Stimulated activated CD4-positive, alpha-beta T cell treated with anti-CD3 and anti-CD28 coated beads, Interleukin-4, amount 100 ng/mL, for 1 hour (primary cell): ENCODE results near the gene C22orf42.
"Not testable (repeated sequence)": the region's sequence is repeated elsewhere in the genome, so short reads cannot be mapped to it uniquely, and the experiment has no call there.

ENCODE experiments used
- DNase-seq: peaks from one replicate; pipeline ENCODE4 v3.0.0-alpha.2; 2020

C22orf42 gene, protein sequence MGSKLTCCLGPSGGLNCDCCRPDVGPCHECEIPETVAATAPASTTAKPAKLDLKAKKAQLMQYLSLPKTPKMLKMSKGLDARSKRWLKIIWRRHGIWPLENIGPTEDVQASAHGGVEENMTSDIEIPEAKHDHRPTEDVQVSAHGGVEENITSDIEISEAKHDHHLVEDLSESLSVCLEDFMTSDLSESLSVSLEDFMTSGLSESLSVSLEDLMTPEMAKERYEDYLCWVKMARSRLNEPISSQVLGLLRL

DNA sequence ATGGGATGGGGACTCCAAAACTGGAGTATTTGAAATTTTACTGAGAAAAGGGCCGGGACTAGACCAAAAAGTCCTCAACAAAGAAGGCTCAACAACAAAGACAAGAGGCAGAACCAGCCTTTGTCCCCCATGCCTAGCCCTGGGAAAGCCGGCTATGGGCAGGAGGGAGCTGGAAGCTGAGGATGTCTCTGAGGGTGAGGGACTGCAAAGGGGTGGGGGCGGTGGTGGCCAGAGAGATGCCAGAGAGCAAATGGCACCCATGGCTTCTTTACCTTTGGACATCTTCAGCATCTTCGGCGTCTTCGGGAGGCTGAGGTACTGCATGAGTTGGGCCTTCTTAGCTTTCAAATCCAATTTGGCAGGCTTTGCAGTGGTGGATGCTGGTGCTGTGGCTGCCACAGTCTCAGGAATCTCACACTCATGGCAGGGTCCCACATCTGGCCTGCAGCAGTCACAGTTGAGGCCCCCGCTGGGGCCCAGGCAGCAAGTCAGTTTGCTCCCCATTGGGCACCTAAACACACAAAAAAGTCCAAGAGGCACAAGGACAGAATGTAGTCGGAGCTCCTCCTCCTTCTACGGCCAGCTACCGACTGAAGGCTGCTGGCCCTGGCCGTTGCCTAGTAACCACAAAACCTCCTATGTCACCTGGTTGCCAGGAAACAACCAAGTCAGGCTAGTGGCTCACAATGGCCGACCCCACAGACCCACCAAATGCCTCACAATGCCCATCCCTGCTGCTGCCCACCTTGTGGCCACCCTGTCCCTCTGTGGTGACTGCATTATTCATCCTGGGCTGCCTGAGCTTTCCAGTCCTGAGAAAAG, at the start of gene C22orf42:
Gene C22orf42 (minus strand): TSS at position 592 of the 822 bp plus-strand sequence. CDS start 88 bp downstream, at position 504.
- DNase-seq, result no peak

DNA sequence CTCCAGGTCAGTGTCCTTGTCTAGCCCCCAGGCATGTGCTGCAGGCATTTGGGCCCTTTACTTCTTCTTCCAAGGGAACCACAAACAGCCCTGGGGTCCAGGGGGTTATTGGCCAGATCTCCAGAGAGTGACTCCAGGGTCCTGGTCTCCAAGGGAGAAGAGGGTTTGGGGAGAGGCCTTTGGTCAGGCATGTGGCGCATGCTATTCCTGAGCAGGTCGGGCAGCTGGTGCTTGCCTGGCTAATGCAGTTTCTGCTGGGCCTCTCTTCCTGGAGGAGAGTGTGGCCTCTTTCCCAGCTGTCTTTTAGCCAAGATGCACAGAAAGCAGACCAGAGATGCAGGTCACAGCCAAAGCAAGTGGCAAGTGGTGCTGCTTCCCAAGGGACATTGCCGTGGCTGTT, 49.6 kb upstream of the C22orf42 start:
- DNase-seq, result no peak

DNA sequence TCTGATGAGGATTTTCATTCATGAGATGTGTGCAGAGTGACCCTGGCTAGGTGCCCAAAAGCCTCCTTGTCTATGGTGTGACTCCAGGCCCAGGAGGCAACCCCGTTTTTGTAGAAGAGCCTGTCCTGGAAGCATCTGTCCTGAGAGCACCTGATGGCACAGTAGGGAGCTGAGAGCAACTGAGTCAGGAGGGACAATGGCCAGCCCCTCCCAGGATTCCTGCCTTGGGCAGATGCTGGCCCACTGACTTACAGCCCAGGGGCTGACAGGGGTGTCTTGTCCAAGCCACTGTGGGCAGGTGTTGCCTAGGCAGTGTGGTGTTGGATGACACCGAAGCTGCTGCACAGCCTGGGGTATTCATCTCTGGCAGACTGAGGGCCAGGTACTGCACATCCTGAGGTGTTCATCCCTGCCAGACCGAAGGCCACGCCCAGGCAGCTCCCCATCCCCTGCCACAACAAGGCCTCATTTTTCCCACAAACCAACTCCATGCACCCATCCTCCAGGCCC, 48.9 kb upstream of the C22orf42 start:
- DNase-seq, result no peak

DNA sequence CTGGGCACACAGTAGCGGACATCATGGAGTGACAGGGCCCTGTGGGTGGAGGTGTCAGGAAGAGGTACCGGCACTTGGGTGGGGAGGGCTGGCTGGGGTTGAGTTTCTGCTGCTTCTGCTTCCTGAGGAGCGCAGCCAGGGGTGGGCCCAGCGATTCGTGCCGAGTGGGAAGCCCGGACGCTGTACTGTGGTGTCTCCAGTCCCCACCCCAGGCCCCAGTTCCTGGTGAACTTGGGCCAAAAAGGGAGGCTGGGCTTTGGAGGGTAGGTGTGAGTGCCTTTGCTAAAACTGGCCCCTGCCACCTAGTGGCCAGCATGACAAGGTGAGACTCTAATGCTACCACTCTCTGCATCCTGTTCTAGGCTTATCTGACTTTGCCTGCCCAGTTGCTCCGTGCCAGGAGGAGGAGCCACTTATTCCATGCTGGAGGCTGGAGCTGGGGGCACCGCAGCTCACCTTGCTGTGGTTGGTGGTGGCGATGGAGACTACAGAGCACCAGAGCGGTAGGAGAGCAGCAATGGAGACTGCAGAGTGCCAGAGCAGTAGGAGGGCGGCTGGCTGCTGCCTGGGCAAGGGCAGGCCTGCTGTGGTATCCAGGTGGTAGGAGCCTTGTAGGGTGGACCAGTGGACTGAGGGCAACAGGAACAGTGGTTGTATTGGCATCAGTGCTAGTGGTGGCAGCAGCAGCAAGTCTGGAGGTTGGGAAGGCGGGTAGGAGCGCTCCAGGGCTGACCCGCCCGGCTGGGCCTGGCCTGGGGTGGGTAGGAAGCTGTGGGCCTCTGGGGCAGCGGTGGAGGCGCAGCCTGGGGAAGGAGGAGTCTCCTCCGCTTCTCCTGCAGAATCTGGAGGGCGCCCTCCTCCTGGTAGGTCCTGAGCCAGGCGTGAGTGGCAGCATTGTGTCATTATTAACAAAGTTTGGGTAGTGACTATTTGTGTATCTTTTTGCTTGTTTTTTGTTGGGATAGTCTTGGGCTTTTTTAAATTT, 48.0 kb upstream of the C22orf42 start:
- peak; percentile 35 for DNase-seq

DNA sequence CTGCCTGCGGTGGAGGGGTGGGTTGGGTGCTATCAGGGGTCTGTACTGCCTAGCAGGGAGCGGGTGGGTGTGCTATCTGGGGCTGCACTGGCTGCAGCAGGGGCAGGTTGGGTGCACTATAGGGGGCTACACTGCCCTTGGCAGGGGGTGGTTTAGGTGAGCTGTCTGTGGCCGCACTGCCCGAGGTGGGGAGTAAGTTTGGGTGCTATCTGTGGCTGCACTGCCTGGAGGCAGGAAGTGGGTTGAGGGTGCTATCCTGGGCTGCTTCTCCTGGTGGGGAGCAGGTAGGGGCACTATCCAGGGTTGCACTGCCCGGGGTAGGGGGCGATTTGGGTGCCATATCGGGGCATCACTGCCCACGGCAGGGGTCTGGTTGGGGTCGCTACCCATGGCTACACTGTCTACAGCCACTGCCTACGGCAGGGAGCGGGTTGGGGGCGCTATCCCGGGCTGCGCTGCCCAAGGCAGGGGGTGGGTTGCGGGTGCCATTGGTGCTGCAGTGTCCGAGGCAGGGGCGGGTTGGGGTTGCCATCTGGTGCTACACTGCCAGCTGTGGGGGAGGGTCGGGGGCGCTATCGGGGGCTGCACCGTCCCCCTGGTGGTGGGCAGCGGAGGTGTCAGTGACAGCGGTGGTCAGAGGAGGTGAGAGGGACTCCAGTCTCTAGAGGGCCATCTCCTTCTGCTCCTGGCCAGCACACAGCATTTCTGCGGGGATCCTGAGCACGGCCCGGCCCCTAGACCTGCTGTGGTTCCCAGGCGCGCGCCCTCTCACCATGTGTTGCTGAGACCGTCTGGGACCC, 47.1 kb upstream of the C22orf42 start:
- DNase-seq, result no peak

DNA sequence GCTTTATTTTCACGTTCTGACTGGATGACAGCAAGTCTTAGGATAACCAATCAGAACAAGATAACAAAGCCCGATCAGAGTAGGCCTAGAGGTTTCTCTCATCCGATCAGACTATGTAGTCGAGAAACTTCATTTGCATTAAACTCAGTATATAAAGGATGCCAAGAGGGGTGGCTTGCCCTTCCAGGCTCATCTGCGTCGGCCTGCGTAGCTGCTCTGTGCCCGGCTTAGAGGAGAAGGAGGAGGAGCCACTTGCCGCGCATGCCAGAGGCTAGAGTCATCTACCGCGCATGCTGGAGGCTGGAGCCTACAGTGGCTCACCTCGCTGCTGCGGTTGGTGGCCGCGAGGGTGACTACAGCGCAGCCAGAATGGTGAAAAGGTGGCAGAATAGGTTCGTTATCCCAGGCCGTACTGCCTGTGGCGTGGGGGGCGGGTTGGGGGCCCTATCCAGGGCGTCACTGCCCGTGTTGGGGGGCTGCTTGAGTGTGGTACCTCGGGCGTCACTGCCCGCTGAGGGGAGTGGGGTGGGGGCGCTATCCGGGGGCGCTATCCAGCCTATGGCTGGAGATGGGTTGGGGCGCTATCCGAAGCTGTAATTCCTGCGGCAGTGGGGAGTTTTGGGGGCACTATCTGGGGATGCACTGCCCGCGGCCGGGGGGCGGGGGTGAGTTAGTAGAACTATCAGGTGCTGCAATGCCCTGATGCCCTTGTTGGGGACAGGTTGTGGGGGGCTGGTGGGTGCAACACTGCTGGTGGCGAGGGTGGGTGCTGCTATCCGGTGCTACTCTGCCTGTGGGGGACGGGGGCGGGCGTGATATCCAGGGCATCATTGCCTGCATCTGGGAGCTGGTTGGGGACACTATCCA, 46.0 kb upstream of the C22orf42 start, which contains the start of gene RFPL2:
Gene RFPL2 (minus strand): TSS at position 218 of the 867 bp plus-strand sequence. CDS start 2,622 bp downstream, outside the sequence.
- DNase-seq, result peak; percentile 49

DNA sequence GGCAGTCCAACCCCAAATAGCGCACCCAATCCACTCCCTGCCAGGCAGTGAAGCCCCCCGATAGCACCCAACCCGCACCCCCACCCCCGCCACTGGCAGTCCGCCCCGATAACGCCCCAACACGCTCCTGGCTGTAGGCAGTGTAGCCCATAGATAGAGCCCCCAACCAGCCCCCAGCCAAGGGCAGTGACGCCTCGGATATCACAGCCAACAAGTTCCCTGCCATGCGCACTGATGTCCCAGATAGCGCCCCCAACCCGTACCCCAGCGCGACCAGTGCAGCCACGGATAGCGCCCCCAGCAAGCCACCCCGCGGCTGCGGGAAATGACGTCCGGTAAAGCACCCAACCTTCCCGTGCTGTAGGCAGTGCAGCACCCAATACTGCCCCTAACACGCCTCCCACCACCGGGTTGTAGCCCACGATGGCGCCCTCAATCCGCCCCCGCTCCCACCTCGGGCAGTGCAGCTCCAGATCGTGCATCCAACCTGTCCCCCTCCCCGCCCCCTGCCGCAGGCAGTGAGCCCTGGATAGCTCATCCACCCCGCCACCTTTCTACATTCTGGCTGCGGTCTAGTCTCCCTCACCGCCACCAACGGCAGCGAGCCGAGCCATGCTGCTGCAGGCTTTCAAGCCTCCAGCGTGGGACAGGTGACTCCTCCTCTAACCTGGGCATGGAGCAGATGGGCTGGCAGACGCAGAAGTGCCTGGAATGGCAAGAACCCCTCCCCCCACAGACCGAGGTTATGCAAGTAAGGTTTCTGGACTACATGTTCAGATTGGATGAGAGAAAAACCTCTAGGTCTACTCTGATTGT, 45.1 kb upstream of the C22orf42 start:
- peak; percentile 26 for DNase-seq

DNA sequence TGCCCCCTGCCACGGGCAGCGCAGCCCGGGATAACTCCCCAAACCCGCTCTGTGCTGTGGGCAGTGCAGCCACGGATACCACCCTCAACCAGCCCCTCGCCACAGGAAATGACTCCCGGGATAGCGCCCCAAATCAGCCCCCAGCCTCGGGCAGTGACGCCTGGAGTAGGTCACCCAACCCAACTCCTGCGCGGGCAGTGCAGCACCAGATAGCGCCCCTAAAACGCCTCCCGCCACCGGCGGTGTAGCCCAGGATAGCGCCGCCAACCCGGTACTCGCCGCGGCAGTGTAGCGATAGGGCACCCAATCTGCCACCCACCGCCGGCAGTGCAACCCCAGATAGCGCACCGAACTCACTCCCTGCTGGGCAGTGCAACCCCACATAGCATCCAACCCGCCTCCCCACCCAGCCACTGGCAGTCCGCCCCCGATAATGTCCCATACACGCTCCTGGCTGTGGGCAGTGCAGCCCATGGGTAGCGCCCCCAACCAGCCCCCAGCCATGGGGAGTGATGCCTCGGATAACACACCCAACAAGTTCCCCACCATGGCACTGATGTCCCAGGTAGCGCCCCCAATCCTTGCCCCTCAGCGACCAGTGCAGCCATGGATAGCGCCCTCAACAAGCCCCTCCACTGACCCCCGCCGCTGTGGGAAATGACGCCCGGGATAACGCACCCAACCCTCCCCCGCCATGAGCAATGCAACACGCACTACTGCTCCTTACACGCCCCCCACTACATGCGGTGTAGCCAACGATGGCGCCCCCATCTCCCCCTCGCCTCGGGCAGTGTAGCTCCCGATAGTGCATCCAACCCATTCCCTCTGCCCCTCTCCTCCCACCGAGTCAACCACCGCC, 44.3 kb upstream of the C22orf42 start:
- no peak for DNase-seq

DNA sequence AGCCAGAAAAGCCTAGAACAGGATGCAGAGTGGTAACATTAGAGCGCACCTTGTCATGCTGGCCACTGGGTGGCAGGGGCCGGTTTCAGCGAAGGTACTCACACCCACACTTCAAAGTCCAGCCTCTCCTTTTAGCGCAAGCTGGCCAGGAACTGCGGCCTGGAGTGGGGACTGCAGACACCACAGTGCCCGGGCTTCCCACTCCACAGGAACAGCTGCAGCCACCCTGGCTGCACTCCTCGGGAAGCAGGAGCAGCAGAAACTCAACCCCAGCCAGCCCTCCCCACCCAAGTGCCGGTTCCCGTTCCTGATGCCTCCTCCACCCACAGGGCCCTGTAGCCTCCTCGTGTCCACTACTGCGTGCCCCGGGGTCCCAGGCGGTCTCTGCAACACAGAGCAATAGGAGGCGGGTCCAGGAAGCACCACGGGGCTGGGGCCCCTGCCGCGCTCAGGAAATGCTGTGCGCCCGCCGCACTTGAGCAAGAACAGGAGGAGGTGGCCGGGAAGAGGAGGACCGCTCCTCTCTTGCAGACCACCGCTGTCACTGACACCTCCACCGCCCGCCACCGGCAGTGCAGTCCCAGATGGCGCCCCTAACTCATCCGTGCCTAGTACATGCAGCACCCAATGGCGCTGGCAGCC, 43.6 kb upstream of the C22orf42 start:
- DNase-seq, result peak; percentile 26

DNA sequence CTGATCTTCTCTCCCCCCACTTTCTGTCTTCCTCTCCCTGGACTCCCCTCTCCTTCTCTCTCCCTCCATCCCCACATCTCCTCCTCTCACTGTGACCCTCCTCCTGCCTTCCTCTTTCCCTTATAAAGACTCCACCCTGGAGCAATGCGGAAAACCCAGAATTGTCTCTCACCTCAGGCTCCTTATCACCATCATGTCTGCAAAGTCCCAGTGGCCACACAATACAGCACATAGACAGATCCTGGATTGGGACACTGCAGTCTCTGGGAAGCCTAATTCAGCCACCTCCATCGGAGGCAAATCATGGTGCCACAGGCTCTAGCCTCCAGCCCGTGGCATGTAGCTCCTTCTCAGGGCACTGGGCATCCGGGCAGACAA, 43.0 kb upstream of the C22orf42 start:
- DNase-seq, result no peak

DNA sequence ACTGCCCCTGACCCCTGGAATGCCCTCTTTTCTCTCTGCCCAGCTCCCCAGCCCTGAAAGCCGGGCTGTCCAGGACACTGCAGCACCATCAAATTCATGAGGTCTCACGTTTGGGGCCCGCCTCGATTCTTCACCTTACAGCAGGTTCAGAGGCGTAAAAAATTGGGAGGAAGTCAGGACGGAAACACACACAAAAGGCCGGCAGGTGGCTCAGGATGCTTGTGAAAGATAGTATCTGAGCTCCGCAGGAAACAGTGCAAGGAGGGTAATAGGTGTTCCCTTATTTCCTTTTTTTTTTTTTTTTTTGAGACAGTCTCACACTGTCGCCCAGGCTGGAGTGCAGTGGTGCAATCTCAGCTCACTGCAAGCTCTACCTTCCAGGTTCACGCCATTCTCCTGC, 41.6 kb upstream of the C22orf42 start:
- DNase-seq, result no peak

DNA sequence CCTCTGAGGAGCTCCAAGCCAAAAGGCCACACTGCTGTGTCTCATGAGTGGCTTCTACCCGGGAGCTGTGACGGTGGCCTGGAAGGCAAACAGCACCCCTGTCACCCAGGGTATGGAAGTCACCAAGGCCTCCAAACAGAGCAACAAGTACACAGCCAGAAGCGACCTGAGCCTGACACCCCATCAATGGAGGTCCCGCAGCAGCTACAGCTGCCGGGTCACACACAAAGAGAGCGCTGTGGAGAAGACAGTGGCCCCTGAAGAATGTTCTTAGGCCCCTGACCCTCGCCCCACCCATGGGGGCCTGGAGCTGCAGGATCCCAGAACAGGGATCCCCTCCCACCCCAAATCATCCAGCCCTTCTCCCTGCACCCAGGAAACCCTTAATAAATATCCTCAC, 40.9 kb upstream of the C22orf42 start:
- no peak for DNase-seq

DNA sequence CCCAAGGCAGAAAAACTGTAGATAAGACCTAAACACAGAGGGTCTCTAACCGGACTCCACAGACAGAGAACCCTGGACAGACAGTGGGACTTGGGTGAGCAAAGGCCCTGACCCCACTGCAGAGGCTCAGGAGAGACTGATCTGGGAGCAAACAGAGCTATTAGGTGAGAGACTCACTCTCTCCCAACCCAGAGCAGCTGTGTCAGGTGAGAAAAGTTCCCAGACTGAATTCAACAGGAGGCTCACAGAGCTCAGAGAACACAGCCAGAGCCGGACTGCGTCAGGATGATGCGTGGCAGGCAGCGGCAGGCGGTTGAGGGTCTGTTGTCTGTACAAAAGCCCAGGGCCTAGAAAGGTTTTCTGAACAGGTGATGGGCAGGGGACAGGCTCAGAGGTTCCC, 40.2 kb upstream of the C22orf42 start:
- DNase-seq, result no peak

DNA sequence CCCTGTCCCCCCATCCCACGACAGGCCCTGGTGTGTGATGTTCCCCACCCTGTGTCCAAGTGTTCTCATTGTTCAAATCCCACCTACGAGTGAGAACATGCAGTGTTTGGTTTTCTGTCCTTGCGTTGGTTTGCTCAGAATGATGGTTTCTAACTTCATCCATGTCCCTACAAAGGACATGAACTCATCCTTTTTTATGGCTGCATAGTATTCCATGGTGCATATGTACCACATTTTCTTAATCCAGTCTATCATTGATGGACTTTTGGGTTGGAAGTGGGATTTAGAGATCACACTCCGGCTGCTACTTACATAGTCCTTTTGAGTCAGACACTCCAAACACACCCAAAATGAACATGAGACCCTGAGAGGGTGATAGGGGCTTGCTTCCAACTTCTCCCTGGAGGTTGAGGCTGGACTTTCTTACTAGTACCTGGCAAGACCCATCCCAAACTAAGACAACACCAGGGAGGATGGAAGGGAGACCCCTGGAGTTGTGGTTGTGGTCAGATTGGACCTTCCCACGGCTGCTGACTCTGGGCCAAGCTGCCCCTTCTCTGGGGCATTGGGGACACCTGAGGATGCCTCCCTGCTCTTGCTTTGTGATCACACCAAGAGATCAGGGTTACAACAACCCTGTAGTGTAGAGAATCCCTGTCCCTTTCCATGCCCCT, 38.6 kb upstream of the C22orf42 start:
- DNase-seq, result not testable (repeated sequence)

DNA sequence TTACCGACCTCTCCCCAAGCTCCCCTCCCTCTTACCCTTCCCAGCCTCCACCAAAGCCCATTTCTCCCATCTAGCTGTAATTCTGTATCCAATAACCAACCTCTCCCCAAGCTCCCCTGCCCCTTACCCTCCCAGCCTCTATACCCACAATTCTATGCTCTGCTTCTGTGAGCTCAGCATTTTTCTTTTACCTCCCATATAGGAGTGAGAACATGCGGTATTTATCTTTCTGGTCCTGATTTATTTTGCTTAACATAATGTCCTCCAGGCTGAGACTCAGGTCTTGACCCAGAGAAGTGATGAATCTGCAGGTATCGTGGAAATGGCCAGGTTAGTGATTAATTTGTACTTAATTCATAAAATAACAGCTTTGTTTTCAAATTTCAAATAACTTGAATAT, 36.8 kb upstream of the C22orf42 start:
- DNase-seq, result not testable (repeated sequence)

DNA sequence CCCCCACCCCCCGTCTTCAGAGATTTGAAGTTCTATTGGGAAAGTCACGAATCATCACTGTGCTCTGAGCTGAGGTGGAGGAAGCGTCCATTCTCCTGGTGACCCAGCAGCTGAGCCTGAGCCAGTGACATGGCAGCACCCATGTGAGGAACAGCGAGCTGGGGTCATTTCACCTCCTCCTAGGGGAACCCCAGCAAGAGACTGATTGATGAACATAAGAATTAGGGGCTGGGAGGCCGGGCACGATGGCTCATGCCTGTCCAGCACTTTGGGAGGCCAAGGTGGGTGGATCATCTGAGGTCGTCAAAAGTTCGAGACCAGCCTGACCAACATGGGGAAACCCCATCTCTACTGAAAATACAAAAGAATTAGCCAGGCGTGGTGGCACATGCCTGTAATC, 34.2 kb upstream of the C22orf42 start:
- DNase-seq, result not testable (repeated sequence)

DNA sequence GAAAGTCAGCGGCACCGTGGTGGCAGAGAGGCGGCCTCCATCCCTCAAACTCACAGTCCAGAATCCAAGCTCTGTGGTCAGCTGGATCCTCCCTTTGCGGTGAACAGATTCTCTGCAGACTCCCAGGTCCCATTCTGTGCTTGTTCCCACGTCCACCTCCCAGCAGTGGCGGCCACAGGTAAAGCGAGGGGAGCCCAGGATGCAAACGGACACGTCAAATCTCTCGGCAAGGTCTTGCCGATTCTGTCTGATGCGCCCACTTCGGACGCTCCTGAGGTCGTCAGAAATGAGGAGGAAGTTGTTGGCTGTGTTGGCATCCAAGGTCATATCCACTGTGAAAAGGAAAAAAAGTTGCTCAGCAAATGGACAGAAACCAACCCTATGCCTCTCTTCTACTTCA, 31.9 kb upstream of the C22orf42 start:
- DNase-seq, result not testable (repeated sequence)

DNA sequence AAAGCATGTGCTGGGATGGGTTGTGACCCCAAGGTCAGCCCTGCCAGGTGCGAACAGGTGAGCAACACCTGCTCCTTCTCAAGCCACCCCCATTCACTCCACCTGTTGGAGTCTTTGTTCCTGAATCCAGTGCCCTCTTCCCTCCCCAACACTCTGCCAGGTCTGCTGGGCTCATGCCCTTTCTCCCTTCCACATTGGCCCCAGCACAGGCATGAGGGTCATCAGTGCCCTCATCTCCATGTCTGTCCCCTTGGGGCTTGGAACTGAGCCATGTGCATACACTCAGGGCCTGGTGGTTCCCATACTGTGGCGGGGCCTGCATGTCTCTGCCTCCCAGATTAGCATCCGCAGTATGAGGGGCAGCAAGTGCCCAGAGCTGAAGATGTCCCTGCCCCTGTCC, 26.7 kb upstream of the C22orf42 start:
- DNase-seq, result no peak
